ENCODE results near the gene TNFRSF1B. TPM values are rescaled to one million over a fixed set of nuclear protein-coding genes. Genes with fewer than 3 reads are reported as not detected.
A peak's percentile ranks its signal among the peaks of the same experiment; 100 is the strongest.

TNFRSF1B gene
- total RNA-seq, 4 donors from 2014 or later, result 4.4 to 20.4 (median 9.0) TPM

DNA sequence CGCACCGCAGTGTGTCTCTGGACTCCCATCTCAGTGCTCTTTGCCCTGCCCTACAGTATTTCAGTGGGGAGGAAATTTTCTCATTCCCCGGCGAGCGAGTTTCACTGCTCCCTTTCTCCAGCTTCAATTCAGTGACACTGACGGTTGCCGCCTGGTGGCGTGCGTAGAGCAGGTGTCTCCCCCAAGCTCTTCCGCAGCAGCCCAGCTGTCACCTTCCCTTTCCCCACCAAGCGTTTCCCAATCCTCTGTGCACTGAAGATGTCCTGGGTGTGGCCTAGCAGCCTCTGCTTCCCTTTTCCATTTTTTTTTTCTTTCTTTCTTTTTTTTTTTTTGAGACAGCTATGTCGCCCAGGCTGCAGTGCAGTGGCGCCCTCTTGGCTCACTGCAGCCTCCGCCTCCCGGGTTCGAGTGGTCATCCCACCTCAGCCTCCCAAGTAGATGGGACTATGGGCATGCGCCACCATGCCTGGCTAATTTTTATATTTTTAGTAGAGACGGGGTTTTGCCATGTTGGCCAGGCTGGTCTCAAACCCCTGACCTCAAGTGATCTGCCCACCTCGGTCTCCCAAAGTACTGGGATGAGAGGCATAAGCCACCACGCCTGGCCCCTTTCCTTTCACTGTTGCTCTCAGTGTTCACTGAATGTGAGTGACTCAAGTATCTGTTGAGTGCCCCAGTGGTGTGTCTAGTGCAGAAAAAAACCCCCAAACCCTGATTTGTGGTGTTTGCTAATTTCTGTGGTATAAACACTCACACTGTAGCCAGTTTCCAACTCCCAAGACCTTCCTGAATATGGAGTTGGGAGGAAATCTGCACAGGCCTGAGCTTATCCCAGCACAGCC lies 30.1 kb downstream of the TNFRSF1B start:
- Histone ChIP-seq H3K4me1 (peaks cover 4 to 21% of the 10 kb centered on the region in 2 donors), H3K36me3 (no peaks in the 10 kb centered on the region), H3K27me3 (no peaks in the 10 kb centered on the region), H3K9me3 (no peaks in the 10 kb centered on the region), H3K4me3 (replicated peaks in 1 of 3) (no peak overlapping the region), H3K27ac (peak overlapping the region in 1 of 3 donors; percentile 24)
- DNase-seq, result no peak
- TF ChIP-seq CTCF (IDR thresholded peaks at IDR 0.05), result no peak
- no peak for TF ChIP-seq POLR2A (IDR thresholded peaks at IDR 0.05)
- intact Hi-C loops (cut with DNase I), result no loop called here
- 84 to 86% methylated on average over 20 of the region's 20 CpGs for WGBS, 2 donors

- peak in 1 of 2 donors; percentile 59 for DNase-seq
- Histone ChIP-seq H3K4me3 (replicated peaks in 1 of 3) (no peak overlapping the region), H3K9me3 (no peaks in the 10 kb centered on the region), H3K27ac (peak overlapping the region in 1 of 3 donors; percentile 24), H3K27me3 (no peaks in the 10 kb centered on the region), H3K36me3 (no peaks in the 10 kb centered on the region), H3K4me1 (peaks cover 4 to 25% of the 10 kb centered on the region in 2 donors)
- intact Hi-C loops (cut with DNase I), result no loop called here
- 66 to 69% methylated on average over 5 to 6 of the region's 7 CpGs for WGBS, 2 donors
- no peak for TF ChIP-seq CTCF (IDR thresholded peaks at IDR 0.05)
- TF ChIP-seq POLR2A (IDR thresholded peaks at IDR 0.05), result no peak
Observed at GRCh38 chr1:12197483-12197880, 30.7 kb downstream of the TNFRSF1B start.

GRCh38 chr1:12200208-12200607 lies 33.4 kb downstream of the TNFRSF1B start:
- Histone ChIP-seq H3K4me3 (replicated peaks in 1 of 3) (no peak overlapping the region), H3K36me3 (no peaks in the 10 kb centered on the region), H3K9me3 (no peaks in the 10 kb centered on the region), H3K4me1 (peaks cover 4 to 25% of the 10 kb centered on the region in 2 donors), H3K27ac (no peak overlapping the region), H3K27me3 (no peaks in the 10 kb centered on the region)
- intact Hi-C loops (cut with DNase I), result no loop called here
- no peak for TF ChIP-seq POLR2A (IDR thresholded peaks at IDR 0.05)
- TF ChIP-seq CTCF (IDR thresholded peaks at IDR 0.05), result no peak
- no peak for DNase-seq
- WGBS, 2 donors, result 91 to 94% methylated on average over 7 of the region's 7 CpGs

DNA sequence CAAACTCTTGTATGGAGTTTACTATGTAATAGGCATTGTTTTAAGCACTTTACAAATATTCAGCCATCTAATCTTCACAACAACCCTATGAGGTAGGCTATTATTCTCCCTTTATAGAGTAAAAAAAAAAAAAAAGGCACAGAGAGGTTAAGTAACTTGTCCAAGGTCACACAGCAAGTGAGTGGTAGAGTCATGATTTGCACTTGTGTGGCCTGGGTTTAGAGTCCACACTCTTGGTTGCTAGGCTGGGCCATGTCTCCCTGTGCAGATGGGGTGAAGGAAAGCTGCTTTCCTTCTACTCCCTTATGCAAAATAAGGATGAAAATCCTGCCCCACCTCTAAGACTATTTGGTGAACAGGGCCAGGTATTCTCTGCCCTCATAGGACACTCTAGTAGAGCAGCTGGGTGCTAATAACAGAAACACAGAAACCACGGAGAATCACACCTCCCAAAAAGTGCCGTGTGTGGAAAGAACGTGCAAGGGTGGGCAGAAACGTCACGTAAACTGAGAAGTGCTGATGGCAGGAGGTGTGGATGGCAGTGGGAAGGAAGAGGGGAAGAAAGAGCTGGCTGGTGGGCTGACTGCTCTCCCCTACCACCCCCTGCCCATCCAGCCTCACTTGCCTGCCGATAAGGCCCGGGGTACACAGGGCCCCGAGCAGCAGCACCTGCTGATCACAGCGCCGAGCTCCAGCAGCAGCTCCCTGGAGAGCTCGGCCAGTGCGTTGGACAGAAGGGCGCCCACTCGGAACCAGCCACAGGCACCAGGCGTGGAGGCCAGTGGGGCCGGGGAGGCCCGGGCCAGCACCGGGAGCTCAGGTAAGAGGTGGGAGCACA lies 34.8 kb downstream of the TNFRSF1B start:
- intact Hi-C loops (cut with DNase I), result no loop called here
- Histone ChIP-seq H3K4me1 (peaks cover 4 to 25% of the 10 kb centered on the region in 2 donors), H3K9me3 (no peaks in the 10 kb centered on the region), H3K27ac (no peak overlapping the region), H3K27me3 (no peaks in the 10 kb centered on the region), H3K36me3 (no peaks in the 10 kb centered on the region), H3K4me3 (replicated peaks in 1 of 3) (no peak overlapping the region)
- DNase-seq, result peak; percentile 23 to 38
- no peak for TF ChIP-seq CTCF (IDR thresholded peaks at IDR 0.05)
- TF ChIP-seq POLR2A (IDR thresholded peaks at IDR 0.05), result no peak
- WGBS, 2 donors, result 67 to 73% methylated on average over 10 to 18 of the region's 18 CpGs

DNA sequence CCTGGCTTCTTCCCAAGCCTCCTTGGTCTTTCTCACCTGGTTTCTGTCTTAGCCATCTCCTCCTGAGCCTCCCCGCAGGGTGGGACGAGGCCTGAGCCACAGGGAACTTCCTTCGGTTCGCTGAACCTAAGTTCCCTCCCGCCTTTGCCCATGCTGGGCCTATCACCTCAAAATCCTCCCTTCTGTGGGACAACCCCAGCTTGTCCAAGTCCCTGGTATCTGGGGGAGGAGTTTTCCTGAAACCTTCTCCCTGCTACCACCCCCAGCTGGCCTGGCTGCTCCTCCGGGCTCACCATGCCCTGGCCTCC lies 35.4 kb downstream of the TNFRSF1B start:
- intact Hi-C loops (cut with DNase I), result no loop called here
- no peaks in the 10 kb centered on the region for H3K36me3 ChIP-seq
- 89 to 91% methylated on average over 6 of the region's 6 CpGs for WGBS, 2 donors
- no peaks in the 10 kb centered on the region for H3K27me3 ChIP-seq
- no peak for TF ChIP-seq CTCF (IDR thresholded peaks at IDR 0.05)
- no peak for TF ChIP-seq POLR2A (IDR thresholded peaks at IDR 0.05)
- H3K4me1 ChIP-seq, result peaks cover 4 to 23% of the 10 kb centered on the region in 2 donors
- no peaks in the 10 kb centered on the region for H3K9me3 ChIP-seq
- DNase-seq, result no peak
- H3K4me3 ChIP-seq (replicated peaks in 1 of 3), result no peak overlapping the region
- H3K27ac ChIP-seq, result no peak overlapping the region
